HG02943 (cell line): ENCODE results near the gene CRHR2.
"Not testable (repeated sequence)": the region's sequence is repeated elsewhere in the genome, so short reads cannot be mapped to it uniquely, and the experiment has no call there.

Experiments
- ATAC-seq: cut with Tn5 transposase; IDR thresholded peaks from one replicate; pipeline ENCODE4 v1.9.1; 2021; ENCODE audit warnings: mild to moderate bottlenecking, low read depth, moderate library complexity; ENCODE audit not compliant: unreplicated experiment

The CRHR2 gene

GRCh38 chr7:30656006-30656957 is 26.0 kb downstream of the CRHR2 start:
- ATAC-seq = no peak

- no peak for ATAC-seq
Measured at GRCh38 chr7:30655096-30655970, 26.9 kb downstream of the CRHR2 start.

- no peak for ATAC-seq
Measured at GRCh38 chr7:30654296-30655090, 27.8 kb downstream of the CRHR2 start.

- no peak for ATAC-seq
Measured at GRCh38 chr7:30652698-30653641, 29.3 kb downstream of the CRHR2 start.

DNA sequence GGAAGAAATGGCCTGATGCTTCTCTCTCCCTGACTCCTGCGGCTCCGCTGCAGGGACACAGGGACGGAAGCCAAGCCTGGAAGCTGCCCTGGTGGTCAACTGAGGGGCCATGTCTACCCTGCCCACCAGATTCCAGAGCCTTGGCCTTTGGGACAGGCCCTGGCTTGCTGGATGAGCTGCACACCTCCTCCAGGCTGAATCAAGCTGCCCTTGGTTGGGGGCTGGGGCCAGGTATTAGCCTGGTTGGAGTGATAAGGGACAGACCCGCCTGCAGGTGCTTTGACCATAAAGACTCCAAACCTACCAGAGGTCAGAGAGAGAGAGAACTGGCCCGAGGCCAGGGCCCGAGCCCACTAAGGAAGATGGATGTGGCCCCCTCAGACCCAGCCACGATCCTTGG is 30.1 kb downstream of the CRHR2 start:
- no peak for ATAC-seq

DNA sequence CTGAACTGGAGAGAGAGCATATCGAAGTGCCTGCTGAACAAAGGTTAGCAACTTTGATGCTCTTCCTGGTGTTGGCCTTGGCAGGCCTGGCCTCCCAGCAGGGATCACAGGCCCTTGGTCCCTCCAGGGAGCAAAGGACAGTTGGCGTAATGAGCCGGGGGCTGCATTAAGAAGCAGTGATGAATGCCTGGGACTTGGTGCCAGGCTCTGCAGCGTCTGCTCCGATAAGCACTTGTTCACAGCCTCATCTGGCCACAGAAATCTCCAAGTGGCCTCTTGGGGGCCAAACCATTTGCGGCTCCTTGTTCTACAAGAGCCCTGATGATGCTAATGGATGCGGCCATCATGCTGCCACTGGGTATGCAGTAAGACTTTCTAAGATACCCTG is 31.8 kb downstream of the CRHR2 start:
- ATAC-seq = no peak

DNA sequence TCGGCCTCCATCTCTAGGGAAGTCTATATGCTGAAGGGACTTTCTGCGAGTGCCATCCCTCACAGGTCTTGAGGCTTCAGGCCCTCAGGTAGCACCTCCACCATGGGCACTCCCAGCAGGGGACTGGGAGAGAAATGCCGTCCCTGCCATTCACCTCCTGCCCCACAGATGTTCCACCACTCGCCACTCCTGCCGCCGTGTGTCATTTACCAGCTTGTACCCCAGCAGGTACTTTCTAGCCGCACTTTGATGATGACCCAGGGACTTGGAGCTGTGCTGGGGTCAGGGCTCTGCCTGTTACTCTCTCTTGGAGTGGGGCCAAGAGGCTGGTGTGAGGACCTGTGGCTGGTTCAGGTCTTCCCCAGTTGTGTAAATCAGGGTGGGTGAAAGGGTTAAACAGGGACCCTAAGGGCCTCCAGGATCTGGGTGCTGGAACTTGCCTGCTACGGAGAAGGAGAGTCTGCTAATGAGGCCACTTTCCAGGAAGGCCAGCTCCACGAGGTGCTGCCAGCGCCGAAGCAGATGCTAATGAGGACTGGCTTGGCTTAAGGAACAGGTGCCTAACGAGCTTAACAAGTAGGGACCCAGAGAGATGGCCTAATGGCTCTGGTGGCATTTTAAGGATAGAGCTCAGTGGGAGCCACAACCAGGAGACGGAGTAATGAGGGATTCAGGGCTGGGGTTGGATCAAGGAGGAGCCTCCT is 32.4 kb downstream of the CRHR2 start:
- no peak for ATAC-seq

- no peak for ATAC-seq
Measured at GRCh38 chr7:30648744-30649540, 33.3 kb downstream of the CRHR2 start.

GRCh38 chr7:30647589-30648364 is 34.5 kb downstream of the CRHR2 start:
- ATAC-seq = no peak

DNA sequence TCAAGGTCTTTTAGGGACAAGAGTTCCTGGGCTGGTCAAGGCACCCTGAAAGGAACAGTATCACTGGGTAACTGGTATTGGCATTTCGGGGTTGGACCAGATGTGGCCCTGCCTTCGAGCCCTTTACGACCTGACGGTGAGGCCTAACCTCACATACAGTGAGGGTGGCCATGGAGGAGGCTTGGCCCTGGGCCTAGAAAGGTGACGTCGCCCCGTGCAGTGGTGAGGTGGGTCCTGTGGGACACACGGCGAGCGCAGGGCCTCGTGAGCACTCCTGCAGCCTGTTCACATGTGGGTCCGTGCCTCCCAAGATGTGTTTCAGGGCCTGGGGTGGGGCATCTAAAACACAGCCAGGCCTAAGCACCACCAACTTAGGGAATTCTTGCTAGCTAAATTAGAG is 36.1 kb downstream of the CRHR2 start:
- ATAC-seq = no peak

- ATAC-seq = no peak
Measured at GRCh38 chr7:30645661-30646060, 36.6 kb downstream of the CRHR2 start.

GRCh38 chr7:30644286-30644955 is 37.8 kb downstream of the CRHR2 start:
- ATAC-seq = no peak

- no peak for ATAC-seq
Measured at GRCh38 chr7:30642789-30643188, 39.5 kb downstream of the CRHR2 start.

DNA sequence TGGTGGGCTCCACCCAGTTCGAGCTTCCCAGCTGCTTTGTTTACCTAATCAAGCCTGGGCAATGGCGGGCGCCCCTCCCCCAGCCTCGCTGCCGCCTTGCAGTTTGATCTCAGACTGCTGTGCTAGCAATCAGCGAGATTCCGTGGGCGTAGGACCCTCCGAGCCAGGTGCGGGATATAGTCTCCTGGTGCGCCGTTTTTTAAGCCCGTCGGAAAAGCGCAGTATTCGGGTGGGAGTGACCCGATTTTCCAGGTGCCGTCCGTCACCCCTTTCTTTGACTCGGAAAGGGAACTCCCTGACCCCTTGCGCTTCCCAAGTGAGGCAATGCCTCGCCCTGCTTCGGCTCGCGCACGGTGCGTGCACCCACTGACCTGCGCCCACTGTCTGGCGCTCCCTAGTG is 39.9 kb downstream of the CRHR2 start:
- not testable (repeated sequence) for ATAC-seq

- no peak for ATAC-seq
Measured at GRCh38 chr7:30635798-30636197, 46.5 kb downstream of the CRHR2 start.

GRCh38 chr7:30634634-30635201 is 47.5 kb downstream of the CRHR2 start:
- ATAC-seq = no peak
